Measurements from ENCODE around the gene LHX4.

GRCh38 chr1:180185281-180185680 is 44.8 kb upstream of the LHX4 start:
- TF ChIP-seq FOXA1 (IDR thresholded peaks at IDR 0.05) (no peak), FOXA1 (CRISPR knock-in tag; IDR thresholded peaks at IDR 0.05) (no peak), SNAPC2 (CRISPR knock-in tag; IDR thresholded peaks at IDR 0.05) (no peak), MAFK (conservative IDR thresholded peaks at IDR 0.05 in 1 of 2, IDR thresholded peaks at IDR 0.05 in 1 of 2; ENCODE audit: low read length in 2 of 2) (no peak), CTCF (CRISPR knock-in tag; IDR thresholded peaks at IDR 0.05) (no peak), CERS6 (CRISPR knock-in tag; IDR thresholded peaks at IDR 0.05) (no peak), RNF2 (conservative IDR thresholded peaks at IDR 0.05; ENCODE audit: low read depth) (no peak), POLR2AphosphoS5 (IDR thresholded peaks at IDR 0.05; ENCODE audit: low read depth, low read length) (no peak), ZNF512 (CRISPR knock-in tag; IDR thresholded peaks at IDR 0.05) (no peak), HOXA7 (CRISPR knock-in tag; IDR thresholded peaks at IDR 0.05) (no peak)
